GM19467 (cell line): ENCODE data around the gene FGF14.

Experiments
- ATAC-seq: cut with Tn5 transposase; IDR thresholded peaks from one replicate; pipeline ENCODE4 v1.9.1; 2021; ENCODE audit warnings: mild to moderate bottlenecking, moderate library complexity; ENCODE audit not compliant: unreplicated experiment

FGF14 gene

GRCh38 chr13:101944521-101944920, 457.3 kb downstream of the FGF14 start:
- ATAC-seq, result no peak

GRCh38 chr13:101942535-101943157, 459.2 kb downstream of the FGF14 start:
- no peak for ATAC-seq

- no peak for ATAC-seq
Measured at GRCh38 chr13:101942038-101942437, 459.8 kb downstream of the FGF14 start.

- ATAC-seq, result no peak
Measured at GRCh38 chr13:101941095-101941783, 460.6 kb downstream of the FGF14 start.

GRCh38 chr13:101939370-101939769, 462.5 kb downstream of the FGF14 start:
- ATAC-seq, result no peak

GRCh38 chr13:101935828-101936227, 466.0 kb downstream of the FGF14 start:
- no peak for ATAC-seq

GRCh38 chr13:101931186-101931585, 470.7 kb downstream of the FGF14 start:
- no peak for ATAC-seq

- no peak for ATAC-seq
Measured at GRCh38 chr13:101930331-101930730, 471.5 kb downstream of the FGF14 start.

- no peak for ATAC-seq
Measured at GRCh38 chr13:101925731-101926130, 476.1 kb downstream of the FGF14 start.

GRCh38 chr13:101919541-101920181, 482.2 kb downstream of the FGF14 start:
- no peak for ATAC-seq

GRCh38 chr13:101917833-101918661, 483.8 kb downstream of the FGF14 start:
- no peak for ATAC-seq

GRCh38 chr13:101917475-101917810, 484.4 kb downstream of the FGF14 start:
- no peak for ATAC-seq

- no peak for ATAC-seq
Measured at GRCh38 chr13:101916775-101917474, 484.9 kb downstream of the FGF14 start.

GRCh38 chr13:101916108-101916774, 485.6 kb downstream of the FGF14 start:
- ATAC-seq, result no peak

GRCh38 chr13:101915755-101916107, 486.1 kb downstream of the FGF14 start:
- no peak for ATAC-seq

- no peak for ATAC-seq
Measured at GRCh38 chr13:101915331-101915730, 486.5 kb downstream of the FGF14 start.

- ATAC-seq, result no peak
Measured at GRCh38 chr13:101911752-101912151, 490.1 kb downstream of the FGF14 start.

- no peak for ATAC-seq
Measured at GRCh38 chr13:101903890-101904289, 498.0 kb downstream of the FGF14 start.

GRCh38 chr13:101898676-101899075, 503.2 kb downstream of the FGF14 start:
- ATAC-seq, result no peak

- ATAC-seq, result no peak
Measured at GRCh38 chr13:101896541-101896940, 505.3 kb downstream of the FGF14 start.
